Measurements from ENCODE around the gene MACROD2.

Gene MACROD2

DNA sequence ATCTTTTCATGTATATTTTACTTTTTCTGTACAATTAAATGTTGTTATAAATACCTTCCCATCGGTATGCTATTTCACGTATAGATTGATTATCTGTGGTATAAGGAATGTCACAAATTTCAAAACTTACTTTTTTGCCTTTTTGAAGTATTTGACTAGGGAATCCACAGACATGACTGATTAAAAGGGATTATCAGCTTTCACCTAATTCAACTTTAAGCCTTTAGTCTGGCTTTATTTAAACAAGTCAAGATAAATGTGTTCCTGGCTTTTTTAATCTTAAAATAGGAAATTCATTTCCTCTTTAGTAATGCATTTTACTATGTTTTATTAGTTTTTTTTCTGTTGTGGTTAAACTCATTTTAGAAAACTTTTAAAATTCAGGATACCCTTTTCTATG is 160.0 kb downstream of the MACROD2 start:
- no peak overlapping the region for H3K27ac ChIP-seq (ENCODE audit: insufficient read depth, low read depth, low read length, poor library complexity, severe bottlenecking)
- H3K27me3 ChIP-seq (ENCODE audit: control insufficient read depth, insufficient read depth, low read length, poor library complexity, severe bottlenecking) = no peaks in the 10 kb centered on the region
- no peaks in the 10 kb centered on the region for H3K36me3 ChIP-seq (ENCODE audit: control insufficient read depth, insufficient read depth, low read length)
- H3K4me1 ChIP-seq (ENCODE audit: control insufficient read depth, insufficient read depth, low read length) = no peaks in the 10 kb centered on the region
- 100% methylated on average over 1 of the region's 2 CpGs; no CpG with 5 or more reads in 1 of the 2 experiments for WGBS, 2 experiments
- H3K9me3 ChIP-seq (ENCODE audit: control insufficient read depth, low read length) = no peaks in the 10 kb centered on the region
- no peak overlapping the region for H3K4me3 ChIP-seq (ENCODE audit: insufficient read depth, low read depth, low read length)

DNA sequence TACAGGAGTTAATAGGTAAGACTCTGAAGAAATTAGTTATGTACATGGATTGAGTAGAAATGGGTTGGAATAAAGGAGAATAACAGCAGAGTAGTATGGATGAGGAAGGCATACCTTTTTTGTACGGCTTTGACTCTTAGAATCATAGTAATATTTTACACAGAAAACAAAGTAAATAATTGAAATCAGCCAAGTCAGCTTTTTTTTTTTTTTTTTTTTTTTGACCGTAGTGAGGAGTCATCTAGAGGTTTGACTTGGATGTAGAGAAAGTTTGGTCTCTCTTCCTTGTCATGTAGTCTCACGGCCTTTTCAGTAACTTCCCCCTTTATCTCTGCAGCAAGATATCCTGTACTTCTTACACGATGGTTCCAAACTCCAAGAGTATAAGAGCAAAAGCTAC is 183.2 kb downstream of the MACROD2 start:
- Histone ChIP-seq H3K4me1 (ENCODE audit: control insufficient read depth, insufficient read depth, low read length) (no peaks in the 10 kb centered on the region), H3K27ac (ENCODE audit: insufficient read depth, low read depth, low read length, poor library complexity, severe bottlenecking) (no peak overlapping the region), H3K4me3 (ENCODE audit: insufficient read depth, low read depth, low read length) (no peak overlapping the region), H3K27me3 (ENCODE audit: control insufficient read depth, insufficient read depth, low read length, poor library complexity, severe bottlenecking) (no peaks in the 10 kb centered on the region), H3K9me3 (ENCODE audit: control insufficient read depth, low read length) (no peaks in the 10 kb centered on the region), H3K36me3 (ENCODE audit: control insufficient read depth, insufficient read depth, low read length) (no peaks in the 10 kb centered on the region)
- WGBS, 2 experiments = 92 to 94% methylated on average over 2 to 3 of the region's 4 CpGs

DNA sequence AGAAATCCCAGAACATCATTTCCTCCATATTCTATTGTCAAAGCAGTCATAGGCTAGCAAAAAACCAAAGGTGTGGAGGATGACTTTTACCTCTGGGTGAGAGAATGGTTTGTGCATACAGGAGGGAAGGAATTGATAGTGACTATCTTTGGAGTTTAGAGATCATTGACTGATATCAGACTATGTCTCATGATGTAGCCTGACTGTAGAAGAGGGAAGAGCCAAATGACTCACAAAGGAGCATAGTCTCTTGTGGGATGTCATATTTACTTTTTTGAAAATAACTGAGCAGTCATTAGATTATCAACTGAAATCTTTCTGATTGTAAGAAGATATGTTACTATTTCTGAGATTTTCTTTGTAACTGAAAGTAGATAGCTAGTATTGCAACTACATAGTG is 183.6 kb downstream of the MACROD2 start:
- no peaks in the 10 kb centered on the region for H3K27me3 ChIP-seq (ENCODE audit: control insufficient read depth, insufficient read depth, low read length, poor library complexity, severe bottlenecking)
- H3K9me3 ChIP-seq (ENCODE audit: control insufficient read depth, low read length) = no peaks in the 10 kb centered on the region
- no peak overlapping the region for H3K27ac ChIP-seq (ENCODE audit: insufficient read depth, low read depth, low read length, poor library complexity, severe bottlenecking)
- H3K4me3 ChIP-seq (ENCODE audit: insufficient read depth, low read depth, low read length) = no peak overlapping the region
- no peaks in the 10 kb centered on the region for H3K36me3 ChIP-seq (ENCODE audit: control insufficient read depth, insufficient read depth, low read length)
- no peaks in the 10 kb centered on the region for H3K4me1 ChIP-seq (ENCODE audit: control insufficient read depth, insufficient read depth, low read length)

DNA sequence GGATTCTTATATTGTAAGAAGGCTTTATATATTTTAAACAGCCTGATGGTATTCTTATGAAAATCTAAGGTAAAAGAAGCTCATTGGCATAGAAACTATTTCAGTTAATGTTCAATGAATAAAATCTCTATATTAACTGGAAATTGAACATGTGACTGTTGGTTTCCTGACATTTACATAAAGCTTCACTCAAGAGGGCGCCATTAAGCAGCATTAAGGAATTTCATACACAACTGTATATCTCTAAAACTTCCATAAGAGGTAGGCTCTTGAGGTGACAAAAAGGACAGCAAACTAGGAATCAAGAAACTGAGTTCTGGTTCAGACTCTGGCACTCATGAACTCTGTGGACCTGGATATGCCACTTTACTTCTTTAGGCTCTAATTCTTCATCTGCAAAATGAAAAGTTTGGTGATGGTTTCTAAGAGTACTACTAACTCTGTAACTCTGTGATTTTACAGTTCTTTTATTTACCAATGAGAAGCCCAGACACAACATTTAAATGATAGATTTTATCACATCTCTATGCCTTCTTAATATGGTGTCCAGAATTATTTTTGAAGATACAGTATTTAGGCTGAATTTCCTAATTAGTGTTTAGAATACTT is 194.6 kb downstream of the MACROD2 start:
- Histone ChIP-seq H3K36me3 (ENCODE audit: control insufficient read depth, insufficient read depth, low read length) (no peaks in the 10 kb centered on the region), H3K27me3 (ENCODE audit: control insufficient read depth, insufficient read depth, low read length, poor library complexity, severe bottlenecking) (no peaks in the 10 kb centered on the region), H3K9me3 (ENCODE audit: control insufficient read depth, low read length) (no peaks in the 10 kb centered on the region), H3K27ac (ENCODE audit: insufficient read depth, low read depth, low read length, poor library complexity, severe bottlenecking) (no peak overlapping the region), H3K4me3 (ENCODE audit: insufficient read depth, low read depth, low read length) (no peak overlapping the region), H3K4me1 (ENCODE audit: control insufficient read depth, insufficient read depth, low read length) (no peaks in the 10 kb centered on the region)
- WGBS, 2 experiments = 70% methylated on average over 1 of the region's 1 CpG

GRCh38 chr20:14191559-14191958 is 196.2 kb downstream of the MACROD2 start:
- no peaks in the 10 kb centered on the region for H3K27me3 ChIP-seq (ENCODE audit: control insufficient read depth, insufficient read depth, low read length, poor library complexity, severe bottlenecking)
- H3K36me3 ChIP-seq (ENCODE audit: control insufficient read depth, insufficient read depth, low read length) = no peaks in the 10 kb centered on the region
- no peaks in the 10 kb centered on the region for H3K4me1 ChIP-seq (ENCODE audit: control insufficient read depth, insufficient read depth, low read length)
- no peak overlapping the region for H3K27ac ChIP-seq (ENCODE audit: insufficient read depth, low read depth, low read length, poor library complexity, severe bottlenecking)
- H3K9me3 ChIP-seq (ENCODE audit: control insufficient read depth, low read length) = no peaks in the 10 kb centered on the region
- no peak overlapping the region for H3K4me3 ChIP-seq (ENCODE audit: insufficient read depth, low read depth, low read length)

DNA sequence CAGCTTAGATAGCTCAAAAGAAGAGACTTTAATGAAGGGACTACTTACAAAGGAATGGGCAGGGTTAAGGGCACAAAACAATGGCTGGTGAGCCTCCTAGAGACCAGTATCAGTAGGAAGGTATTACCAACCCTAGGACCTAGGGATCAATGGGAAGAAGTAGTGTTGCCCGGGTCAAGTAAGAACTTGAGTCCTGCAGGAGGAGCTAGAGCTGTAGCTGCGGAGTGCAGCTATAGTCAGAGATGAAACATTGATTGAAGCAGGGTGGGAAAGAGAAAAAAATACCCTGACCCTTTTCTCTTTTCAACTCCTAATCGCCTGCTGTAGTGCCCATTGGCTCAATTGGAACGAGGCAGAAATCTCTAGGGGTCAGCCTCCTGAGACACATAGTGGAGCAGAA is 198.1 kb downstream of the MACROD2 start:
- WGBS, 2 experiments = 83 to 85% methylated on average over 4 of the region's 4 CpGs
- H3K4me1 ChIP-seq (ENCODE audit: control insufficient read depth, insufficient read depth, low read length) = no peaks in the 10 kb centered on the region
- no peaks in the 10 kb centered on the region for H3K9me3 ChIP-seq (ENCODE audit: control insufficient read depth, low read length)

DNA sequence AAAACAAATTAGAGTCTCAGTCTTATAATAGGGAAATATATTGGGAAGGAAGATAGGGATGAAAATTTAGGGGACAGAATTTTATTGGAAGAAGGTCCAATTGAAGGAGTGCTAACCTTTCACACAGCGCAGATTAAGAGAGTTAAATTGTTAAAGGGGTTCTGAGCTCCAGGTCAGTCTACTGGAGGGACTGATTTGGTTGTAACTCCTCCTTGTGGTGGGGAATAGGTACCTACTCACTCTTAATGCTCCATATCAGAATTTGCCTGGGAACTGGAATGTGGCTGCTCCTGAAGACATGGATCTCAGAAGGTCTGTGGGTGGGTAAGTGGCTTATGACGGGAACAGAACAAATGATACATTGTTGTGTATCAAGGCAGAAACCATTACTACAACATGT is 198.6 kb downstream of the MACROD2 start:
- WGBS, 2 experiments = 92 to 100% methylated on average over 2 of the region's 2 CpGs
- Histone ChIP-seq H3K4me3 (ENCODE audit: insufficient read depth, low read depth, low read length) (no peak overlapping the region), H3K27ac (ENCODE audit: insufficient read depth, low read depth, low read length, poor library complexity, severe bottlenecking) (no peak overlapping the region), H3K4me1 (ENCODE audit: control insufficient read depth, insufficient read depth, low read length) (peaks cover 1% of the 10 kb centered on the region), H3K9me3 (ENCODE audit: control insufficient read depth, low read length) (no peaks in the 10 kb centered on the region), H3K27me3 (ENCODE audit: control insufficient read depth, insufficient read depth, low read length, poor library complexity, severe bottlenecking) (no peaks in the 10 kb centered on the region), H3K36me3 (ENCODE audit: control insufficient read depth, insufficient read depth, low read length) (no peaks in the 10 kb centered on the region)

More for the DNA sequence above, 198.1 kb downstream of the MACROD2 start:
- no peaks in the 10 kb centered on the region for H3K27me3 ChIP-seq (ENCODE audit: control insufficient read depth, insufficient read depth, low read length, poor library complexity, severe bottlenecking)
- no peak overlapping the region for H3K27ac ChIP-seq (ENCODE audit: insufficient read depth, low read depth, low read length, poor library complexity, severe bottlenecking)
- H3K36me3 ChIP-seq (ENCODE audit: control insufficient read depth, insufficient read depth, low read length) = no peaks in the 10 kb centered on the region
- H3K4me3 ChIP-seq (ENCODE audit: insufficient read depth, low read depth, low read length) = no peak overlapping the region

DNA sequence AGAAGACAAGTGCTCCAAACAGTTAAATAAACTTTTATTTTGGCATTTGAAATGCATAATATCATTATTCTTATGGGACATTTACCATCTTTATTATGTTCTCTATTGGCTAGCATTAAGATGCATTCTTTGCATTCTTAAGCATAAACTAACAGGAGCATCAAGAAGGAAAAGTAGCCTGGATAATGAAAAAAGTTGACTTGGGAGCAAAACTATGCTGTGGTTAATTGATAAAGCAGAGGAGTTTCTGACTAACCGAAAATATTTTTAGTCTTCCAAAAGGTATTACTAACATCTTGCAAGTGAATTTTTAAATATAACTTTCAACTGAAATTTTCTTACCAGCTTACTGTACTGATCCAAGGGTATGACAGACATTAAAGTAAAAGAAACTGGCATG is 201.8 kb downstream of the MACROD2 start:
- H3K4me1 ChIP-seq (ENCODE audit: control insufficient read depth, insufficient read depth, low read length) = peaks cover 3% of the 10 kb centered on the region
- 86 to 88% methylated on average over 1 of the region's 1 CpG for WGBS, 2 experiments
- no peaks in the 10 kb centered on the region for H3K36me3 ChIP-seq (ENCODE audit: control insufficient read depth, insufficient read depth, low read length)

DNA sequence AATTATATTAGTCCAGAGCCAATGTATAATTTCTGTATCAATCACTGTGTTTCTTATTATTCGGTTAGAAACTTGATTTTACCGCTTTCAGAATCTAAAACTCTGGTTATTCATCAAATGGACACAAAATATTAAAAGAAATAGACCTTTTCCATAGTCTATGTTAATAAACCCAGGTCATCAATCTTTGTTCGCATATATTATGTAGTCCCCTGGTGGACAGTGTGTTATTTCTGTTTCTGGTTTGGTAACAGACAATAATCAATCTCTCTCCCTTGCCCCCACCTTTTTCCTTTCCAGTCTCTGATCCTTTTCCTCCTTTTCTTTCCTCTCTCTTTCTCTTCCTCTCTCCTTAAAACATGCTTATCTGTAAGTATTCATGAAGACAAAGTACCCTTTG is 203.1 kb downstream of the MACROD2 start:
- no peak overlapping the region for H3K4me3 ChIP-seq (ENCODE audit: insufficient read depth, low read depth, low read length)
- no peaks in the 10 kb centered on the region for H3K27me3 ChIP-seq (ENCODE audit: control insufficient read depth, insufficient read depth, low read length, poor library complexity, severe bottlenecking)
- 100% methylated on average over 2 to 3 of the region's 3 CpGs for WGBS, 2 experiments
- no peaks in the 10 kb centered on the region for H3K36me3 ChIP-seq (ENCODE audit: control insufficient read depth, insufficient read depth, low read length)
- no peak overlapping the region for H3K27ac ChIP-seq (ENCODE audit: insufficient read depth, low read depth, low read length, poor library complexity, severe bottlenecking)
- peaks cover 3% of the 10 kb centered on the region for H3K4me1 ChIP-seq (ENCODE audit: control insufficient read depth, insufficient read depth, low read length)
- H3K9me3 ChIP-seq (ENCODE audit: control insufficient read depth, low read length) = no peaks in the 10 kb centered on the region

More for the DNA sequence above, 201.8 kb downstream of the MACROD2 start:
- Histone ChIP-seq H3K4me3 (ENCODE audit: insufficient read depth, low read depth, low read length) (no peak overlapping the region), H3K27ac (ENCODE audit: insufficient read depth, low read depth, low read length, poor library complexity, severe bottlenecking) (no peak overlapping the region), H3K27me3 (ENCODE audit: control insufficient read depth, insufficient read depth, low read length, poor library complexity, severe bottlenecking) (no peaks in the 10 kb centered on the region), H3K9me3 (ENCODE audit: control insufficient read depth, low read length) (no peaks in the 10 kb centered on the region)

GRCh38 chr20:14199111-14199510 is 203.8 kb downstream of the MACROD2 start:
- WGBS, 2 experiments = 92 to 97% methylated on average over 2 of the region's 2 CpGs
- no peak overlapping the region for H3K27ac ChIP-seq (ENCODE audit: insufficient read depth, low read depth, low read length, poor library complexity, severe bottlenecking)
- H3K4me1 ChIP-seq (ENCODE audit: control insufficient read depth, insufficient read depth, low read length) = peaks cover 3% of the 10 kb centered on the region
- no peaks in the 10 kb centered on the region for H3K9me3 ChIP-seq (ENCODE audit: control insufficient read depth, low read length)
- no peaks in the 10 kb centered on the region for H3K36me3 ChIP-seq (ENCODE audit: control insufficient read depth, insufficient read depth, low read length)
- H3K27me3 ChIP-seq (ENCODE audit: control insufficient read depth, insufficient read depth, low read length, poor library complexity, severe bottlenecking) = no peaks in the 10 kb centered on the region
- no peak overlapping the region for H3K4me3 ChIP-seq (ENCODE audit: insufficient read depth, low read depth, low read length)

DNA sequence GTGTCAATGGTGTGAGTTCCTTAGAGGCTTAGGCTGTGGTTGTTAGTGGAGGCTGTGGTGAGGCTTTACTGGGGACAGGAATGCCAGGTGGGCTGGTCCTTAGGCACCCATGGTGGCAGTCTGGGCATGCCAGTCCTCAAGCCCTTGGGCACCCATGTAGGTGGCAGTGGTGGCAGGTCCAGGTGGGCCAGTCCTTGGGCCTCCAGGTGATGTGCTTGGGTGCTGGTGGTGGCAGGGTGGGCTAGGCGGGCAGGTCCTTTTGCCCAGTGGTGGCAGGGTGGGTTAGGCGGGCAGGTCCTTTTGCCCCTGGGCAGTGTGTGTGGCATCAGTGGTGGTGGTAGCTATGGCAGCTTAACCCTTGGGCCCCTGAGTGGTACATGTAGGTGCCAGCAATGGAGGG is 208.3 kb downstream of the MACROD2 start:
- peaks cover 3% of the 10 kb centered on the region for H3K4me1 ChIP-seq (ENCODE audit: control insufficient read depth, insufficient read depth, low read length)
- no peak overlapping the region for H3K27ac ChIP-seq (ENCODE audit: insufficient read depth, low read depth, low read length, poor library complexity, severe bottlenecking)
- no peaks in the 10 kb centered on the region for H3K36me3 ChIP-seq (ENCODE audit: control insufficient read depth, insufficient read depth, low read length)
- H3K9me3 ChIP-seq (ENCODE audit: control insufficient read depth, low read length) = no peaks in the 10 kb centered on the region
- no peak overlapping the region for H3K4me3 ChIP-seq (ENCODE audit: insufficient read depth, low read depth, low read length)
- no peaks in the 10 kb centered on the region for H3K27me3 ChIP-seq (ENCODE audit: control insufficient read depth, insufficient read depth, low read length, poor library complexity, severe bottlenecking)
- 92 to 100% methylated on average over 2 of the region's 2 CpGs for WGBS, 2 experiments
